Upper lobe of left lung (tissue), 6 donors: ENCODE results near the gene CD3D. TPM values are rescaled to one million over a fixed set of nuclear protein-coding genes. Genes with fewer than 3 reads are reported as not detected.

Experiments used
- ATAC-seq, 2 donors: fragments of 200-7000 bp; cut with Tn5 transposase; one replicate each; pipeline ENCODE4 v1.9.1; 2022; ENCODE audit warnings: mild to moderate bottlenecking in 2 of 2, moderate library complexity in 2 of 2; ENCODE audit not compliant: low FRiP score in 2 of 2
- DNase-seq, 2 donors: peaks; one replicate each; pipeline ENCODE4 v3.0.0-alpha.2; 2019 to 2020
- H3K27ac ChIP-seq, 4 donors: fragments of 200-600 bp; sonication (generic); one replicate each; pipeline ENCODE4 v1.5.1; 2016 to 2019
- H3K27me3 ChIP-seq, 4 donors: fragments of 200-600 bp; sonication (generic); one replicate each; pipeline ENCODE4 v1.5.1; 2017 to 2019
- H3K36me3 ChIP-seq, 4 donors: fragments of 200-600 bp; sonication (generic); one replicate each; pipeline ENCODE4 v1.5.1; 2016 to 2019
- H3K4me1 ChIP-seq, 4 donors: fragments of 200-600 bp; sonication (generic); one replicate each; pipeline ENCODE4 v1.5.1; 2018 to 2019
- H3K4me3 ChIP-seq, 4 donors: fragments of 200-600 bp; sonication (generic); one replicate each; pipeline ENCODE4 v1.5.1; 2017 to 2019; ENCODE audit warnings: mild to moderate bottlenecking in 2 of 4, moderate library complexity in 1 of 4
- H3K9me3 ChIP-seq, 4 donors: fragments of 200-600 bp; sonication (generic); one replicate each; pipeline ENCODE4 v1.5.1; 2018 to 2019
- EP300 ChIP-seq, 4 donors: sonication (generic); formaldehyde crosslinking; IDR thresholded peaks; one replicate each; pipeline ENCODE4 v1.5.1; 2017; ENCODE audit warnings: antibody characterized with exemption in 4 of 4, control low read depth in 2 of 4
- POLR2A ChIP-seq, 4 donors: fragments of 450-650 bp; IDR thresholded peaks; one replicate each; pipeline ENCODE4 v1.5.1; 2016 to 2017; ENCODE audit warnings: antibody characterized with exemption in 4 of 4, mild to moderate bottlenecking in 2 of 4
- POLR2AphosphoS5 ChIP-seq, 2 donors: sonication (generic); formaldehyde crosslinking; IDR thresholded peaks; one replicate each; pipeline ENCODE4 v1.5.1; 2017; ENCODE audit warnings: antibody characterized with exemption in 2 of 2
- WGBS, 2 donors: methylation state at CpG; one replicate each; pipeline ENCODE4 v1.1.5; 2017 to 2018; 5-methylcytosine and 5-hydroxymethylcytosine counted together
- total RNA-seq, 6 donors: library from RNA; depleted of rRNA in 4 of 6; stranded (reverse); fragments of >200 nt in 4 of 6; gene quantifications; one replicate each; pipeline versions ENCODE4 v1.1.0 to v1.2.1, GENCODE V29; 2016 to 2021
- TF ChIP-seq, protein P1 (sequence below), 6 experiments: fragments of 450-650 bp in 4 of 6; fragments of 200-600 bp in 2 of 6; sonication (generic) in 2 of 6; IDR thresholded peaks; one replicate each; pipeline ENCODE4 v1.5.1; 2016 to 2019; ENCODE audit warnings: antibody characterized with exemption in 6 of 6
- donor health status: DM: no; HTN: no; CAD: no; lungs with moderate emphysema.
- donor health status: DM: no; HTN: yes; CAD: no; lungs with severe emphysema.

Gene CD3D
- 10 to 100 TPM in 3 of 6 donors, 1 to 10 TPM in 3; 4.1 to 22.3 (median 7.6) TPM for total RNA-seq

DNA sequence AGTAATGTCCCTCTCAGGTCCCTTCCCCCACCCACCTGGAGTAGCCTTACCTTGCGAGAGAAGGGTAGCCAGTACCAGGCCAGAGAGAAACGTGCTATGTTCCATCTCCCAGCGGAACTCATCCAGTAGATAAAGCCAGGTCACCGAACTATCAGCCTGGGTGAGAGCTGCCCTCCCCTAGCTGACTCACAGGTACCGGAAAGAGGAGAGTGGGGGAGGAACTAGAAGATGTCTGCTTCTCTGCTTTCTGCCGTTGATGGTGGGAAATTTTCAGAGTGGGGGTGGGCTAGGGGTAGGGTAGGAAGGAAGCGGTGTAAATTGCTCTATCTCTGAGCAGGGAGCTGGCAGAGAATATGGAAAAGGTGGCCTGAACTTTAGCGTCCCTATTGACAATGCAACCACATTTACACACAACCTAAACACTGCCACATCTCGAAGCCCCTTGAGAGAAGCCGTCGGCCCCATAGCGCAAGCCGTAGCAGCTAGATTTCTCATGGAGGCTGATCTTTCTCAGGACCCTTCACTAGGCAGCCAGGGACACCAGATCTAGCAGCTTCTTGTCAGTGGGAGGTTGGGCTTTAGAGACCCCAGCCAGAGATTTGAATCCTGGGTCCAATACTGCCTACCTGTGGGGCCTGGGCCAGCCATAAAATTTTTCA is at the start of gene CD3D:
CD3D (minus strand) TSS at position 203 of the 659 bp plus-strand sequence; CDS start at position 105, 98 bp downstream.
- peak within 1 kb of the TSS in 2 of 4 donors; percentile 52 to 69 for H3K27ac ChIP-seq
- DNase-seq (no peak), ATAC-seq (no peak)
- H3K4me3 ChIP-seq: peak within 1 kb of the TSS in 3 of 4 donors; percentile 19 to 31 (median 30)
- H3K36me3 ChIP-seq: no peaks in the 10 kb centered on the region
- H3K4me1 ChIP-seq: no peaks in the 10 kb centered on the region
- 76 to 83% methylated on average over 13 of the region's 13 CpGs for WGBS, 2 donors
- TF ChIP-seq EP300 (IDR thresholded peaks at IDR 0.05): no peak
- peak in 1 of 4 donors; percentile 15 for TF ChIP-seq POLR2A (IDR thresholded peaks at IDR 0.05)
- H3K9me3 ChIP-seq: no peaks in the 10 kb centered on the region
- no peaks in the 10 kb centered on the region for H3K27me3 ChIP-seq

DNA sequence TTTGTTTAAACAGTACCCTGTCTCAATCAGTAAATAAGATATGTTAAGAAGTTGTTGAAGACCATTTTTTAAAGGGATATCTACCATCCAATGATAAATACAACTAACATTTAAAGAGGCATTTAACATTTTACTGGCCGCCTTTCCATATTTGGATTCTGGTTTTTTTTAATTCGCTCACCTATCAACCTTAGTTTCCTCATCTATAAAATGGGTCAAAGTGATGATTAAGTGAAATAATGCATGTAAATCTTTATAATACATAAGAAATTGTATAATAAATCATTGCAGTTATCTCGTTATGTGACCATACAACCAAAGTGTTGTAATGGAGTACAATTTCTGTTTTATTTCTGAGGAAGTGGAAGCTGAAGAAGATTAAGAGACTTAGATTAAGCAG is 41.2 kb upstream of the CD3D start:
- H3K4me3 ChIP-seq: no peak overlapping the region
- TF ChIP-seq POLR2AphosphoS5 (IDR thresholded peaks at IDR 0.05): no peak
- TF ChIP-seq POLR2A (IDR thresholded peaks at IDR 0.05): no peak
- TF ChIP-seq, protein P1, sequence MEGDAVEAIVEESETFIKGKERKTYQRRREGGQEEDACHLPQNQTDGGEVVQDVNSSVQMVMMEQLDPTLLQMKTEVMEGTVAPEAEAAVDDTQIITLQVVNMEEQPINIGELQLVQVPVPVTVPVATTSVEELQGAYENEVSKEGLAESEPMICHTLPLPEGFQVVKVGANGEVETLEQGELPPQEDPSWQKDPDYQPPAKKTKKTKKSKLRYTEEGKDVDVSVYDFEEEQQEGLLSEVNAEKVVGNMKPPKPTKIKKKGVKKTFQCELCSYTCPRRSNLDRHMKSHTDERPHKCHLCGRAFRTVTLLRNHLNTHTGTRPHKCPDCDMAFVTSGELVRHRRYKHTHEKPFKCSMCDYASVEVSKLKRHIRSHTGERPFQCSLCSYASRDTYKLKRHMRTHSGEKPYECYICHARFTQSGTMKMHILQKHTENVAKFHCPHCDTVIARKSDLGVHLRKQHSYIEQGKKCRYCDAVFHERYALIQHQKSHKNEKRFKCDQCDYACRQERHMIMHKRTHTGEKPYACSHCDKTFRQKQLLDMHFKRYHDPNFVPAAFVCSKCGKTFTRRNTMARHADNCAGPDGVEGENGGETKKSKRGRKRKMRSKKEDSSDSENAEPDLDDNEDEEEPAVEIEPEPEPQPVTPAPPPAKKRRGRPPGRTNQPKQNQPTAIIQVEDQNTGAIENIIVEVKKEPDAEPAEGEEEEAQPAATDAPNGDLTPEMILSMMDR (IDR thresholded peaks at IDR 0.05): no peak
- TF ChIP-seq EP300 (IDR thresholded peaks at IDR 0.05): no peak
- H3K4me1 ChIP-seq: no peaks in the 10 kb centered on the region
- no peaks in the 10 kb centered on the region for H3K27me3 ChIP-seq
- 95 to 96% methylated on average over 3 of the region's 3 CpGs for WGBS, 2 donors
- no peaks in the 10 kb centered on the region for H3K9me3 ChIP-seq
- DNase-seq (no peak), ATAC-seq (no peak)
- H3K36me3 ChIP-seq: peaks cover 47 to 100% (median 94%) of the 10 kb centered on the region in 4 donors
- no peak overlapping the region for H3K27ac ChIP-seq

DNA sequence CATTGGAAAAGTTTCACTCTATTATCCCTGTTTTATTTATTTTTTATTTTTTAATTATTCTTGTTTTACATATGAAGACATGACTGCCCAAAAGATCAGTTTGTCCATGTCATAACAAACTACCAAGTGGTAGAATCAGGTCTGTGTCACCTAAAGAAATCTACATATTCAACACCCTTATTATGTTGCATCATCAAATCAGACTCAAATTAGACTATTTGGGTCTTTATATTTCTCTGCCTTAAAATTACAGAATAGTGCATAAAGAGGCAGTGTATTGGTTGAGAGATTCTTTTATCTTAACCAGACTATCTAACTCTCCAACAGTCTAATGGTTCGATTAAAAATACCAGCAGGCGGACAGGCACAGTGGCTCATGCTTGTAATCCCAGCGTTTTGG is 40.4 kb upstream of the CD3D start:
- H3K27ac ChIP-seq: no peak overlapping the region
- peaks cover 50 to 100% (median 94%) of the 10 kb centered on the region in 4 donors for H3K36me3 ChIP-seq
- no peak for ATAC-seq
- no peaks in the 10 kb centered on the region for H3K27me3 ChIP-seq
- no peak for DNase-seq
- no peaks in the 10 kb centered on the region for H3K9me3 ChIP-seq
- no peaks in the 10 kb centered on the region for H3K4me1 ChIP-seq
- TF ChIP-seq POLR2AphosphoS5 (IDR thresholded peaks at IDR 0.05): no peak
- TF ChIP-seq POLR2A (IDR thresholded peaks at IDR 0.05): no peak
- no peak for TF ChIP-seq EP300 (IDR thresholded peaks at IDR 0.05)
- TF ChIP-seq, protein P1 (IDR thresholded peaks at IDR 0.05): no peak
- no peak overlapping the region for H3K4me3 ChIP-seq
- 94 to 97% methylated on average over 3 of the region's 3 CpGs for WGBS, 2 donors

DNA sequence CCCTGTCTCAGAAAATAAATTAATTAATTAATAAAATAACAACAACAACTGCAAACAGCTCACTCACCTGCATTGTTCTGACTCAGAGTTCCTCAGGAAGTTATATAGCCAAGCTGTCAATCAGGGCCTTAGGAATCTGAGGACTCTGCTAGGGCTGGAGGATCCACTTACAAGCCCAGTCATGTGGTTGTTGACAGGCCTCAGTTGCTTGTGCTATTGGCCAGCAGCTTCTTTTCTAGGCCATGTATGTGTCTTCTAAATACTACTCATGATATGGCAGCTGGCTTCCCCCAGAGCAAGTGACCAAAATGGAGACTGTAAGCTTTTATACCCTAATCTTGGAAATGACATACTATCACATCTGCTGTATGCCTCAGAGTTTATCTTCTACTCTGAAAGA is 38.1 kb upstream of the CD3D start:
- Histone ChIP-seq H3K27me3 (no peaks in the 10 kb centered on the region), H3K36me3 (peaks cover 53 to 100% (median 87%) of the 10 kb centered on the region in 4 donors), H3K27ac (no peak overlapping the region), H3K4me3 (no peak overlapping the region), H3K9me3 (no peaks in the 10 kb centered on the region), H3K4me1 (no peaks in the 10 kb centered on the region)
- DNase-seq (no peak), ATAC-seq (no peak)
- TF ChIP-seq EP300 (IDR thresholded peaks at IDR 0.05): no peak
- no peak for TF ChIP-seq POLR2A (IDR thresholded peaks at IDR 0.05)
- TF ChIP-seq, protein P1 (IDR thresholded peaks at IDR 0.05): no peak
- no peak for TF ChIP-seq POLR2AphosphoS5 (IDR thresholded peaks at IDR 0.05)

DNA sequence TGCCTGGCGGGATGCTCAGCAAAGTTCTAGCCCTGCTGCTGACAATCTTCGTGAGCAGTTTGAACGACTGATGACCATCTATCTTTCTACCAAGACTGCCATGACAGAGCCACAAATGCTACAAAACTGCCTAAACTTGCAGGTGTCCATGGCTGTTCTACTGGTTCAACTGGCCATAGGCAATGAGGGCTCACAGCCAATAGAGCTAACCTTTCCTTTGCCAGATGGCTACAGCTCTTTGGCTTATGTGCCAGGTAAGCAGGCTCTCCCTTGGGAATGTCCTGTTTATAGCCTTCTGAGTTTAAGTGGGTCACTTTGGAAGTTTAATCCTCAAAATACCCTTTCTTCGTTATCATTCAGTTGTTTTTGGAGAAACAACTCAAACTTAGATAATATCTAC is 37.0 kb upstream of the CD3D start:
- Histone ChIP-seq H3K27me3 (no peaks in the 10 kb centered on the region), H3K27ac (no peak overlapping the region), H3K4me3 (no peak overlapping the region), H3K36me3 (peaks cover 51 to 100% (median 88%) of the 10 kb centered on the region in 4 donors), H3K9me3 (no peaks in the 10 kb centered on the region), H3K4me1 (no peaks in the 10 kb centered on the region)
- TF ChIP-seq POLR2A (IDR thresholded peaks at IDR 0.05): no peak
- no peak for ATAC-seq
- WGBS, 2 donors: 90 to 96% methylated on average over 4 of the region's 4 CpGs
- DNase-seq: no peak

DNA sequence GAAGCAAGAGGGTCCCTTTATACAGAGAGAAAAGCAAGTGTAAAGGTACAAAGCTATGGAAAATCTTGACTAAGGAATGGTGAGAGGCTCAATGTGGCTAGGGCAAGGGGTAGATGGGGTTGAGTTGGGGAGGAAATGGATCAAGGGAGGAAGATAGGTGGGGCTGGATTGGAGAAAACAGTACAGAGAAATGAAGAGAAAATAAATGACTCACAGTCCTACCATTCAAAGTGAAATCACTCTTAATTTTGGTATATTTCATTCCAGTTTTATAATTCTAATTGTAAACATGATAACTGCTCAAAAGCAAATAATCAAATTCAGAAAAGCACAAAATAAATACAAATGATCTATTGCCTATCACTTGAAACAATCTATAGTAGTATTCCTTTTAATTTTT is 33.5 kb upstream of the CD3D start:
- Histone ChIP-seq H3K36me3 (peaks cover 68 to 100% (median 87%) of the 10 kb centered on the region in 4 donors), H3K4me1 (no peaks in the 10 kb centered on the region), H3K4me3 (no peak overlapping the region), H3K27ac (no peak overlapping the region), H3K9me3 (no peaks in the 10 kb centered on the region), H3K27me3 (no peaks in the 10 kb centered on the region)
- DNase-seq (no peak), ATAC-seq (no peak)
- TF ChIP-seq POLR2A (IDR thresholded peaks at IDR 0.05) (no peak), POLR2AphosphoS5 (IDR thresholded peaks at IDR 0.05) (no peak), EP300 (IDR thresholded peaks at IDR 0.05) (no peak)
- TF ChIP-seq, protein P1 (IDR thresholded peaks at IDR 0.05): no peak
